ENCODE measurements around the gene TIMP4. TPM values are rescaled to one million over a fixed set of nuclear protein-coding genes. Genes with fewer than 3 reads are reported as not detected.
A peak's percentile ranks its signal among the peaks of the same experiment; 100 is the strongest.

TIMP4 gene
- total RNA-seq (ENCODE audit: low replicate concordance) = 4.3 and 12.3 TPM in 2 replicates

DNA sequence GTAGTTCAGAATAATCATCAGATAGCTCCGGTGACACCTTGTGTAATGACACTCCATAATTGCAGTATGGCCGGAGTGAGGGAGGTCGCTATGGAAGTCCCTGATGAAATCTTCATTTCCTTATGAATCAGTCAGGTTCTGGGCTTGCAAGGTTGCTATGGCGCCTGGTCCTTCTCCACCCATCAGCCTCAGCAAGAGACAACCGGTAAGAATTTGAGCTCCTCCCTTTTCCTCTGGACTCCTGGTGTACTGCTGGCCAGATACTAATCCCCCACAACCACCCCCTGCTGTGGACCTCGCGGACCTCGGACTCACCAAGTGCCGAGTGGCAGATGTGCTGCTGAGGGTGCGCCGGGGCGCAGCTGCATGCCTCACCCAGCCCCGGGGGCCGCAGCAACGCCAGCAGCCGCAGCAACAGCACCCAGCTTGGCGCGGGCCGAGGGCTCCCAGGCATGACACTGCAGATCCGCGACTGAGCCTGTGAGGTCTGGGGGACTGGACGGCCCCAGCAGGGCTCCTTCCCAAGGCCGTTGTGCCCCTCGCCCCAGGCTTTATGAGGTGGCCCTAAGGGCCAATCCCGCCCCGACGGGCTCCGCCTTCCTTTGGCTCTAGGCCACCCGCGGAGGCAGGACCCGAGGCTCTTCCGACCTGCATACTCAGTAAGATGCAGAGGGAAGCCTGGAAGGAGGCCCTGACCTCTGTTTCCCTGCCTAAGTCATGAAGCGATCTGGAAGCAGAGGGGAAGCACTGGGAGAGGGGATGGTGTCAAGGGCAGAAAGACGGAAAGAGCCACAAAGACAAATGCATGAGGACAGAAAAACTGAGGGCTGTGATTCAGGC lies at the start of gene TIMP4:
TIMP4 (minus strand) TSS at position 526 of the 840 bp plus-strand sequence; CDS start at position 454, 72 bp downstream.
- TF ChIP-seq, protein P1, sequence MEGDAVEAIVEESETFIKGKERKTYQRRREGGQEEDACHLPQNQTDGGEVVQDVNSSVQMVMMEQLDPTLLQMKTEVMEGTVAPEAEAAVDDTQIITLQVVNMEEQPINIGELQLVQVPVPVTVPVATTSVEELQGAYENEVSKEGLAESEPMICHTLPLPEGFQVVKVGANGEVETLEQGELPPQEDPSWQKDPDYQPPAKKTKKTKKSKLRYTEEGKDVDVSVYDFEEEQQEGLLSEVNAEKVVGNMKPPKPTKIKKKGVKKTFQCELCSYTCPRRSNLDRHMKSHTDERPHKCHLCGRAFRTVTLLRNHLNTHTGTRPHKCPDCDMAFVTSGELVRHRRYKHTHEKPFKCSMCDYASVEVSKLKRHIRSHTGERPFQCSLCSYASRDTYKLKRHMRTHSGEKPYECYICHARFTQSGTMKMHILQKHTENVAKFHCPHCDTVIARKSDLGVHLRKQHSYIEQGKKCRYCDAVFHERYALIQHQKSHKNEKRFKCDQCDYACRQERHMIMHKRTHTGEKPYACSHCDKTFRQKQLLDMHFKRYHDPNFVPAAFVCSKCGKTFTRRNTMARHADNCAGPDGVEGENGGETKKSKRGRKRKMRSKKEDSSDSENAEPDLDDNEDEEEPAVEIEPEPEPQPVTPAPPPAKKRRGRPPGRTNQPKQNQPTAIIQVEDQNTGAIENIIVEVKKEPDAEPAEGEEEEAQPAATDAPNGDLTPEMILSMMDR (IDR thresholded peaks at IDR 0.05; ENCODE audit: insufficient read depth, low read length) = no peak
- H3K4me3 ChIP-seq (ENCODE audit: low read depth, low read length) = peak within 1 kb of the TSS; percentile 48
- peak; percentile 35 for DNase-seq (ENCODE audit: low read depth)

DNA sequence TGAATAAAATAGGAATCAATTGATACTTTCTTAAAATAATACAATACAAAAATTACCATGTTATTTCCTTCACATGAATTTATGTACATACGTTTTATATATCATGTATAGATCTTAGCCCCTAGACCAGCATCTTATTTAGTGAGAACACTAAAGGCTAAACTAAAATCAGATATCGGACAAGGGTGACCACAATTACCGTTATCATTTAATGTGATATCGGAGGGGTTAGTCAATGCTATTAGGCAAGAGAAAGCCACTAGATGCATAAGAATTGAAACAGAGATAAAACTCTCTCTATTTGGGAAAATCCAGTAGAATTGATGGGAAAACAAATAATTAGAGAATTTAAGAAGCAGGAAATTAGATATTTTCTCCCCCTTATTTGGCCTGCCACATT lies 46.5 kb upstream of the TIMP4 start:
- H3K4me3 ChIP-seq (ENCODE audit: low read depth, low read length) = no peak overlapping the region
- DNase-seq (ENCODE audit: low read depth) = no peak
- TF ChIP-seq, protein P1 (IDR thresholded peaks at IDR 0.05; ENCODE audit: insufficient read depth, low read length) = no peak

DNA sequence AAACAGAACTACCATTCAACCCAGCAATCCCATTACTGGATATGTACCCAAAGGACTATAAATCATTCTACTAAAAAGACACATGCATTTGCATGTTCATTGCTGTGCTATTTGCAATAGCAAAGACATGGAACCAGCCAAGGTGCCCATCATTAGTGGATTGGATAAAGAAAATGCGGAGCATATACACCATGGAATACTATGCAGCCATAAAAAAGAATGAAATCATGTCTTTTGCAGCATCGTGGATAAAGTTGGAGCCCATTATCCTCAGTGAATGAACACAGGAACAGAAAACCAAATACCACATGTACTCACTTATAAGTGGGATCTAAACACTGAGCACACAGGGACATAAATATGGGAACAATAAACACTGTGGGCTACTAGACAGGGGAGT lies 43.1 kb upstream of the TIMP4 start:
- TF ChIP-seq, protein P1 (IDR thresholded peaks at IDR 0.05; ENCODE audit: insufficient read depth, low read length) = no peak
- no peak overlapping the region for H3K4me3 ChIP-seq (ENCODE audit: low read depth, low read length)
- no peak for DNase-seq (ENCODE audit: low read depth)

DNA sequence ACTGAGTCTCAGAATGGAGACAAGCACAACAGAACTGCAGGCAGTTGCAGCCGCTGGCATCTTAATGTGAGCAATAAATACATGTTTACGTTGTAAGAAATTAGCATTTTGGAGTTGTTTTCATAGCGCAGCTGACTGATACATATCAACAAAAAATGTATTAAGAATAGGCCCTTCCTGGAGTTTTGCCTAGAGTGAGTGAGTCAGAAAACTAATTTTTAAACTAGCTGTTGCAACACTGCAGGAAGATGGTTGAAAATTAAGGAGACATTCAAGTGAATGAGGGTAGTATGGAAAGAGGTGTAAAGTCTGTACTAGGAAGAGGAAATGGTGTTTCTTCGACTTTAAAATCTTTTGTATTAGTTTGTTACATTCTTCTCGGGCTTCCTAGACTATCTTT lies 39.6 kb upstream of the TIMP4 start:
- peak; percentile 80 for DNase-seq (ENCODE audit: low read depth)
- H3K4me3 ChIP-seq (ENCODE audit: low read depth, low read length) = no peak overlapping the region
- TF ChIP-seq, protein P1 (IDR thresholded peaks at IDR 0.05; ENCODE audit: insufficient read depth, low read length) = no peak

DNA sequence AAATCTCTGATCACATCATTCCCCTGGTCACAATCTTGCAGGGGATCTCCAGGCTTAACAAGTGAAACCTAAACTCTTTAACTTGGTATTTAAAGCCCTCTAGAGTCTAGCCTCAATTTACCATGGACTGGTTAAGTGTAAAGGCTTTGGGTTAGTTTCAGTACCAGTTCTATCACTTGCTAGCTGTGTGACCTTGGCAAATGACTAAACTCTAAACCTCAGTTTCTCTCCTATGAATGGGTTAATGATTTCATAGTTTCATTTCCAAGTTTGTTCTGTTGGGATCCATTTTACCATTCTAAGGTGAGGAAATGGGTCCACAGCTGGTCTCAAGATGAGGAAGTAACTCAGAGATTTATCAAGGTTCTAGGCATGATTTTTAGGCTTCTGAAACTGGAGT lies 38.8 kb upstream of the TIMP4 start:
- TF ChIP-seq, protein P1 (IDR thresholded peaks at IDR 0.05; ENCODE audit: insufficient read depth, low read length) = no peak
- H3K4me3 ChIP-seq (ENCODE audit: low read depth, low read length) = no peak overlapping the region

DNA sequence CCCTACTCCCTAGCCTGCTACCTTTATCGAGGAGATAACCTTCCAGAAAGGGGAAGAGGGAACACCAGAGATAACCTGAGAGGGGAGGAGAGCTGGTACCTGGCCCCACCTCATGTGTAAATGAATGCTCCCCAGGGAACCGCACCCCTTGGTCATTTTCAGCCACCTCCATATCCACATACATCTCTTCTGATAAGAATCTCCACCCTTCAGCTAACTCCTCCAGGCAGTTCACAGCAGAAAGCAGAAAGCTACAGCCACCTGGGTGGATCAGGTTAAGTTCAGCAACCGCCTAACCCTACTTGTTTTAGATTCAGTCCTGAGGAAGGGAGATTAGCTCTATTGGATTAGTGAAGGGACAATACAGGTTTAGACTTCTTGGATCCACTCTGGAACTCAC lies 38.0 kb upstream of the TIMP4 start:
- DNase-seq (ENCODE audit: low read depth) = no peak
- TF ChIP-seq, protein P1 (IDR thresholded peaks at IDR 0.05; ENCODE audit: insufficient read depth, low read length) = no peak
- no peak overlapping the region for H3K4me3 ChIP-seq (ENCODE audit: low read depth, low read length)

More for the DNA sequence above, 38.8 kb upstream of the TIMP4 start:
- no peak for DNase-seq (ENCODE audit: low read depth)

All from fibroblast of the aortic adventitia (primary cell).